Activated naive CD4-positive, alpha-beta T cell treated with anti-CD3 and anti-CD28 coated beads for 36 hours (primary cell): ENCODE data around the gene PRKAB1. TPM values are rescaled to one million over a fixed set of nuclear protein-coding genes. Genes with fewer than 3 reads are reported as not detected.

ENCODE experiments used
- CTCF ChIA-PET: fragments of 350-600 bp; sonication (Branson Sonifier 250); formaldehyde crosslinking; loops from one replicate; lab custom pipeline; 2021; ENCODE audit warnings: antibody characterized with exemption; lab: Charles Lee
- DNase-seq: peaks from one replicate; pipeline ENCODE4 v3.0.0-alpha.2; 2020
- H3K27ac Mint-ChIP-seq: one replicate; pipeline ENCODE4 v1.8.0; 2021; ENCODE audit warnings: mild to moderate bottlenecking, mixed read lengths
- H3K27me3 Mint-ChIP-seq: one replicate; pipeline ENCODE4 v1.8.0; 2021; ENCODE audit warnings: low read depth, mixed read lengths
- H3K36me3 Mint-ChIP-seq: one replicate; pipeline ENCODE4 v1.8.0; 2021; ENCODE audit warnings: low read depth, mixed read lengths
- H3K4me1 Mint-ChIP-seq: one replicate; pipeline ENCODE4 v1.8.0; 2021; ENCODE audit warnings: low read depth, mixed read lengths
- H3K4me3 Mint-ChIP-seq: one replicate; pipeline ENCODE4 v1.8.0; 2021; ENCODE audit warnings: mild to moderate bottlenecking, moderate library complexity, mixed read lengths
- H3K9me3 Mint-ChIP-seq: one replicate; pipeline ENCODE4 v1.8.0; 2021; ENCODE audit warnings: mixed read lengths
- intact Hi-C: fragments of 100-400 bp; cut with micrococcal nuclease; formaldehyde crosslinking; loops from one replicate; pipeline ENCODE4 v1.15.1; 2023
- total RNA-seq, 2 experiments: library from RNA; stranded (reverse); gene quantifications; one replicate each; pipeline ENCODE4 v1.2.3, GENCODE V29; 2021

The PRKAB1 gene
- total RNA-seq, 2 experiments from 2014 or later: 34.3 to 39.8 TPM

- no peak for DNase-seq
- CTCF ChIA-PET: interaction anchor here (1.4 kb wide), 1 partner anchor 8 kb away, joined by 4 read pairs; no protein-coding TSS in a partner anchor
- Mint-ChIP-seq H3K4me1 (peaks cover 24% of the 10 kb centered on the region), H3K4me3 (no peak overlapping the region), H3K36me3 (peaks cover 57% of the 10 kb centered on the region), H3K27ac (no peak overlapping the region), H3K27me3 (no peaks in the 10 kb centered on the region), H3K9me3 (no peaks in the 10 kb centered on the region)
- intact Hi-C loops: no loop called here
These were observed 10.5 kb downstream of the PRKAB1 start for GRCh38 chr12:119678459-119678858.

GRCh38 chr12:119679081-119679480 is 11.1 kb downstream of the PRKAB1 start:
- DNase-seq: no peak
- Mint-ChIP-seq H3K4me1 (peaks cover 18% of the 10 kb centered on the region), H3K36me3 (peaks cover 53% of the 10 kb centered on the region), H3K27ac (no peak overlapping the region), H3K27me3 (no peaks in the 10 kb centered on the region), H3K4me3 (no peak overlapping the region), H3K9me3 (no peaks in the 10 kb centered on the region)
- intact Hi-C loops: no loop called here
- CTCF ChIA-PET: interaction anchor here (1.4 kb wide), 1 partner anchor 9 kb away, joined by 4 read pairs; no protein-coding TSS in a partner anchor

- CTCF ChIA-PET: interaction anchor here (1.4 kb wide), 1 partner anchor 9 kb away, joined by 4 read pairs; no protein-coding TSS in a partner anchor
- no peak overlapping the region for H3K4me3 Mint-ChIP-seq
- peaks cover 14% of the 10 kb centered on the region for H3K4me1 Mint-ChIP-seq
- no peak overlapping the region for H3K27ac Mint-ChIP-seq
- no peak for DNase-seq
- peaks cover 49% of the 10 kb centered on the region for H3K36me3 Mint-ChIP-seq
- no peaks in the 10 kb centered on the region for H3K9me3 Mint-ChIP-seq
- intact Hi-C loops: no loop called here
- no peaks in the 10 kb centered on the region for H3K27me3 Mint-ChIP-seq
These were observed 11.6 kb downstream of the PRKAB1 start for GRCh38 chr12:119679490-119679889.

DNA sequence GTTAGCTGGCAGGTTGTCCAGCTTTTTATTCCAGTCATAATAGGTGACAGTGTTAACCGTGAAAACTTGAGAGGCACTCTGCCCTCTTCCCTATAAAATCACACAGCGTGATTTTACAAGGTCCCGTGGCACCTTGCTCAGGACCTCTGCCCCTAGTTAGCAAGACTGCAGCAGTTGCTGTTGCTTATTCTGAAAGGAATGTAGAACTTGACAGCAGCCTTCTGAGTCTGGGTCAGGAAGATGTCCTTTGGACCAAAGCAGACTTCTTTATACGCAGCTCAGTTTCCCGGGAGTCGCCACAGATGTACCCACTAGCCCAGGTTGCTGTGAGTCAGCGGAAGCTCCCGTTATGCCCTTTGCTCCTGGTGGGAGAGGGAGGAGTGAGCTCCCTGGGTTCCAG is 13.2 kb downstream of the PRKAB1 start:
- H3K4me3 Mint-ChIP-seq: no peak overlapping the region
- no peaks in the 10 kb centered on the region for H3K27me3 Mint-ChIP-seq
- intact Hi-C loops: no loop called here
- H3K36me3 Mint-ChIP-seq: peaks cover 36% of the 10 kb centered on the region
- H3K4me1 Mint-ChIP-seq: peaks cover 14% of the 10 kb centered on the region
- no peaks in the 10 kb centered on the region for H3K9me3 Mint-ChIP-seq
- no peak for DNase-seq
- CTCF ChIA-PET: interaction anchor here (1.2 kb wide), 1 partner anchor 12 kb away, joined by 4 read pairs; no protein-coding TSS in a partner anchor
- peak overlapping the region; percentile 8 for H3K27ac Mint-ChIP-seq

DNA sequence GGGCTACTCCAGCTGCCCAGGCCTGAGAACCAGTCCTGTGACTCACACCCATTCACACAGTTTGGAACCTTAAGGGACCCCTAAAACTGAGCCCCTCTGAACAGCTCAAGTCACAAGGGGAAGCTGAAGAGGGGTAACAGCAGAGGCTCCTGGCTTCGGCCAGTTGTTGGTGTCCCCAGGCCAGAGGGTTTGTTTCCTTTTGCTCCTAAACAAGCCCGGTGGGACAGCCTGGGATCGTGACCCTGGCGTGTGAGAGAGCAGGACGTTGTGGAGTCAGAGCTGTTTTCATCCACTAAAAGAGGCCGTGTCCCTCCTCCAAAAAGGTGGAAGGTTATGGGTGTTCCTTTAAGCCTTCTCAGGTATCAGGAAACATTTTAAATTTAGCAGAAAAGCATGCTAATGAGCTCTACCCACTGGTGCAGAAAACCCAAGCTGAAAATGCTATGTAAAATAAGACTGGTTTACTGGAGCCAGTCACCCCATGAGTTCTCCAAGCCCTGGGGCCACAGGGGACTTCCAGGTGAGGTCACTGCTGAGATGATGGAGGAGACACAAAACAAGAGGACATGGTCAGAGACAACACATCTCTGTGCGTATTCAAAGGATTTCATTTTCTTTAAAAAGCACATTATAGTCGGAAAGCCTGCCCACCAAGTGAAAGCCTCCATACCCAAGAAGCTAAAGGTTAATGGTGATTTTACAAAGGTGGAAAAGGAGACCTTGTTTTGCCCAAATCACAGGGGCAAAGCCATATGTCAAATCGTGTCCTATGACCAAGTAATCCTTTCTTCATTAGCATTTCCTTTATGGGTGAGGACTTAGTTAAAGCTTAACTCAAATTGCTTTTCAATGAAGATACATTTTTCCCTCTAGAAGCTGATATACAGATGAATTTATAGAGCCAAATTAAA is 14.1 kb downstream of the PRKAB1 start:
- DNase-seq: peak; percentile 41
- H3K9me3 Mint-ChIP-seq: no peaks in the 10 kb centered on the region
- H3K4me1 Mint-ChIP-seq: peaks cover 14% of the 10 kb centered on the region
- peak overlapping the region; percentile 81 for H3K27ac Mint-ChIP-seq
- H3K4me3 Mint-ChIP-seq: no peak overlapping the region
- H3K27me3 Mint-ChIP-seq: no peaks in the 10 kb centered on the region
- H3K36me3 Mint-ChIP-seq: peaks cover 29% of the 10 kb centered on the region
- CTCF ChIA-PET: interaction anchor here (0.8 to 1.2 kb wide), 2 partner anchors 13 to 238 kb away, joined by 3 to 4 read pairs; no protein-coding TSS in a partner anchor
- intact Hi-C loops: no loop called here

DNA sequence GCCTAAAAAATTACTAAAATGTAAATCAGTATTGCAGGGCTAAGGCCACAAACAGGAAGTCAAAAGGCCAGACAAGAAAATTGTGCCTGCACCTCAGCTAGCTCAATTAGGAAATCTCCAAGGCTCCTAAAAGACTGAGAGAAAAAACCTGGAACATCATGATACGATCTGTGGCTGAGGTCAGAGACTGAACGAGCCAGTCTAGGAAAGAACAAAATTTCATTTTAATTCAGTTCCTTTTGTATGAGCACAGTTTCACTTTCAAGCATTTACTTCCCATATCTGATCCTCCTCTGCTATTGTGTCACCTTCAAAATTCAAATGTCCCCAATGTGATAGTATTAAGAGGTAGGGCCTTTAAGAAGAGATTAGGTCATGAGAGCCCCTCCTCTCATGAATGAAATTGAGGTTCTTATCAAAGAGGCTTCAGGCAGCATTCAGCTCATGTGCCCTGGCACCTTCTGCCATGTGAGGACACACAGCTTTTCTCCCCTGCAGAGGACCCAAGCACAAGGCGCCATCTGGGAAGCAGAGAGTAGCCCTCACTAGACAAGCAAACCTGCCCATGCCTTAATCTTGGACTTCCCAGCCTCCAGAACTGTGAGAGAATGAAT is 14.8 kb downstream of the PRKAB1 start:
- Mint-ChIP-seq H3K9me3 (no peaks in the 10 kb centered on the region), H3K36me3 (peaks cover 30% of the 10 kb centered on the region), H3K27ac (peak overlapping the region; percentile 81), H3K4me1 (peaks cover 14% of the 10 kb centered on the region), H3K4me3 (no peak overlapping the region), H3K27me3 (no peaks in the 10 kb centered on the region)
- DNase-seq: no peak
- CTCF ChIA-PET: no interaction called here
- intact Hi-C loops: no loop called here

- Mint-ChIP-seq H3K4me1 (peaks cover 14% of the 10 kb centered on the region), H3K36me3 (peaks cover 28% of the 10 kb centered on the region), H3K4me3 (no peak overlapping the region), H3K27me3 (no peaks in the 10 kb centered on the region), H3K27ac (no peak overlapping the region), H3K9me3 (no peaks in the 10 kb centered on the region)
- CTCF ChIA-PET: no interaction called here
- intact Hi-C loops: no loop called here
- DNase-seq: no peak
These were observed 15.5 kb downstream of the PRKAB1 start for GRCh38 chr12:119683413-119683812.

GRCh38 chr12:119683816-119684215 is 15.9 kb downstream of the PRKAB1 start:
- intact Hi-C loops: no loop called here
- CTCF ChIA-PET: no interaction called here

GRCh38 chr12:119684711-119685369 is 16.9 kb downstream of the PRKAB1 start:
- H3K27me3 Mint-ChIP-seq: no peaks in the 10 kb centered on the region
- no peak overlapping the region for H3K4me3 Mint-ChIP-seq
- no peaks in the 10 kb centered on the region for H3K9me3 Mint-ChIP-seq
- no peak overlapping the region for H3K27ac Mint-ChIP-seq
- DNase-seq: no peak
- CTCF ChIA-PET: no interaction called here
- peaks cover 19% of the 10 kb centered on the region for H3K36me3 Mint-ChIP-seq
- intact Hi-C loops: no loop called here
- peaks cover 14% of the 10 kb centered on the region for H3K4me1 Mint-ChIP-seq

More at GRCh38 chr12:119683816-119684215, 15.9 kb downstream of the PRKAB1 start:
- Mint-ChIP-seq H3K36me3 (peaks cover 24% of the 10 kb centered on the region), H3K9me3 (no peaks in the 10 kb centered on the region), H3K4me3 (no peak overlapping the region), H3K27me3 (no peaks in the 10 kb centered on the region), H3K4me1 (peaks cover 14% of the 10 kb centered on the region), H3K27ac (no peak overlapping the region)
- DNase-seq: no peak

- DNase-seq: no peak
- intact Hi-C loops: no loop called here
- CTCF ChIA-PET: no interaction called here
- Mint-ChIP-seq H3K27ac (no peak overlapping the region), H3K9me3 (no peaks in the 10 kb centered on the region), H3K4me3 (no peak overlapping the region), H3K36me3 (peaks cover 15% of the 10 kb centered on the region), H3K4me1 (peaks cover 14% of the 10 kb centered on the region), H3K27me3 (no peaks in the 10 kb centered on the region)
These were observed 17.4 kb downstream of the PRKAB1 start for GRCh38 chr12:119685375-119685774.

GRCh38 chr12:119686355-119686754 is 18.4 kb downstream of the PRKAB1 start:
- no peaks in the 10 kb centered on the region for H3K27me3 Mint-ChIP-seq
- no peak overlapping the region for H3K4me3 Mint-ChIP-seq
- no peaks in the 10 kb centered on the region for H3K9me3 Mint-ChIP-seq
- DNase-seq: no peak
- H3K27ac Mint-ChIP-seq: no peak overlapping the region
- peaks cover 14% of the 10 kb centered on the region for H3K4me1 Mint-ChIP-seq
- intact Hi-C loops: no loop called here
- CTCF ChIA-PET: no interaction called here
- H3K36me3 Mint-ChIP-seq: peaks cover 13% of the 10 kb centered on the region

DNA sequence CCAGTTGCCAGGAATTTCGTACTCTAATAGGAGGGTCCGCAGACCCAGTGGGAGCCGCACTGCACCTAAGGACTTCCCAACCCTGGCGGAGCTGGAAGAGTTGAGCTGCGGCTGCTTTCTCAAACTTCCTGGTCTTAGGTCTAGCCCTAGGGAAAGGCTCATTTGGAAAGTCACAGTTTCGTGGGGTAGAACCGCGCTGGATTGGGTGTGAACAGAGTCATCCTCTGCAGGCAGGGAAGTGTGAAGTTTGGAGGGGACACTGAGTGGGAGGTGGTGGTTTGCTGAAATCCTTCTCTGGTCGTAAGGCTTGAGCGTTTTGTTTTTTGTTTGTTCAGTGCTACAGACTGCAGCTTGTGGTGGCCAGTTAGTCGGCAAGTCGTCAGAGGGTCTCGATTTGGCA is 18.8 kb downstream of the PRKAB1 start:
- CTCF ChIA-PET: no interaction called here
- Mint-ChIP-seq H3K27ac (no peak overlapping the region), H3K27me3 (no peaks in the 10 kb centered on the region), H3K36me3 (peaks cover 13% of the 10 kb centered on the region), H3K4me3 (no peak overlapping the region), H3K4me1 (peaks cover 12% of the 10 kb centered on the region), H3K9me3 (no peaks in the 10 kb centered on the region)
- DNase-seq: no peak
- intact Hi-C loops: no loop called here
